GM23338 (cell line): Measurements from ENCODE around the gene NINL. TPM values are rescaled to one million over a fixed set of nuclear protein-coding genes. Genes with fewer than 3 reads are reported as not detected.

Experiments
- ATAC-seq: fragments of 200-7000 bp; cut with Tn5 transposase; 3 replicates; pipeline ENCODE4 v1.9.1; 2020
- DNase-seq: peaks from one replicate; pipeline ENCODE4 v3.0.0-alpha.2; 2015; ENCODE audit warnings: low spot score
- H2AFZ ChIP-seq: fragments of 200-600 bp; sonication (generic); 2 replicates; pipeline ENCODE4 v1.8.0; 2016; ENCODE audit warnings: antibody characterized with exemption, mild to moderate bottlenecking, moderate library complexity
- H3F3A ChIP-seq: fragments of 200-600 bp; sonication (generic); replicated peaks from 2 replicates; pipeline ENCODE4 v1.8.0; 2017; ENCODE audit warnings: antibody characterized with exemption, mixed run types, low read depth
- H3K27ac ChIP-seq: fragments of 200-600 bp; sonication (generic); 2 replicates; pipeline ENCODE4 v1.6.1; 2016; ENCODE audit warnings: low read depth
- H3K27me3 ChIP-seq: fragments of 200-600 bp; sonication (generic); 2 replicates; pipeline ENCODE4 v1.8.0; 2016; ENCODE audit warnings: mild to moderate bottlenecking, mixed run types, moderate library complexity; ENCODE audit not compliant: insufficient read depth
- H3K36me3 ChIP-seq: fragments of 200-600 bp; sonication (generic); 2 replicates; pipeline ENCODE4 v1.8.0; 2016; ENCODE audit warnings: mild to moderate bottlenecking; ENCODE audit not compliant: insufficient read depth
- H3K4me1 ChIP-seq: fragments of 200-600 bp; sonication (generic); 2 replicates; pipeline ENCODE4 v1.8.0; 2016; ENCODE audit warnings: mild to moderate bottlenecking, moderate library complexity; ENCODE audit not compliant: insufficient read depth
- H3K4me2 ChIP-seq: fragments of 200-600 bp; sonication (generic); 2 replicates; pipeline ENCODE4 v1.7.1; 2017; ENCODE audit warnings: mixed run types
- H3K4me3 ChIP-seq: fragments of 200-600 bp; sonication (generic); 2 replicates; pipeline ENCODE4 v1.6.1; 2016; ENCODE audit warnings: mixed run types
- H3K79me2 ChIP-seq: fragments of 200-600 bp; sonication (generic); replicated peaks from 2 replicates; pipeline ENCODE4 v1.8.0; 2017; ENCODE audit warnings: mild to moderate bottlenecking; ENCODE audit not compliant: insufficient read depth
- H3K9me2 ChIP-seq: fragments of 200-600 bp; sonication (generic); 2 replicates; pipeline ENCODE4 v1.8.0; 2017; ENCODE audit not compliant: insufficient read depth
- H4K20me1 ChIP-seq: fragments of 200-600 bp; sonication (generic); replicated peaks from 2 replicates; pipeline ENCODE4 v1.8.0; 2017; ENCODE audit warnings: mild to moderate bottlenecking; ENCODE audit not compliant: insufficient read depth
- H3K27ac Mint-ChIP-seq: 2 replicates; pipeline ENCODE4 v1.8.0; 2020; ENCODE audit warnings: inconsistent platforms, mild to moderate bottlenecking, moderate library complexity, mixed read lengths
- H3K27me3 Mint-ChIP-seq: 3 replicates; pipeline ENCODE4 v1.8.0; 2022; ENCODE audit warnings: low read depth, mild to moderate bottlenecking, moderate library complexity, mixed read lengths, inconsistent platforms; ENCODE audit not compliant: insufficient read depth, poor library complexity
- H3K36me3 Mint-ChIP-seq: 3 replicates; pipeline ENCODE4 v1.8.0; 2021; ENCODE audit warnings: low read depth, mild to moderate bottlenecking, inconsistent platforms, moderate library complexity, mixed read lengths
- H3K4me1 Mint-ChIP-seq: 3 replicates; pipeline ENCODE4 v1.8.0; 2020; ENCODE audit warnings: mild to moderate bottlenecking, inconsistent platforms, mixed read lengths
- H3K4me3 Mint-ChIP-seq: 3 replicates; pipeline ENCODE4 v1.8.0; 2021; ENCODE audit warnings: moderate library complexity, mild to moderate bottlenecking, inconsistent platforms, mixed read lengths
- H3K9me3 Mint-ChIP-seq: 3 replicates; pipeline ENCODE4 v1.8.0; 2020; ENCODE audit warnings: moderate library complexity, mild to moderate bottlenecking, inconsistent platforms, mixed read lengths
- CREB1 ChIP-seq: fragments of 250-450 bp; sonication (Bioruptor Pico); IDR thresholded peaks from 2 replicates; pipeline ENCODE4 v1.5.0; 2020; ENCODE audit warnings: low read depth, mild to moderate bottlenecking, moderate library complexity
- EZH2 ChIP-seq: fragments of 200-600 bp; sonication (generic); IDR thresholded peaks from one replicate; pipeline ENCODE4 v1.8.0; 2017; ENCODE audit warnings: antibody characterized with exemption, mild to moderate bottlenecking, low read depth; ENCODE audit not compliant: unreplicated experiment
- EZH2phosphoT487 ChIP-seq: fragments of 200-600 bp; sonication (generic); IDR thresholded peaks from one replicate; pipeline ENCODE4 v1.8.1; 2018; ENCODE audit warnings: antibody characterized with exemption; ENCODE audit not compliant: unreplicated experiment
- NANOG ChIP-seq: IDR thresholded peaks from 2 replicates; pipeline ENCODE4 v1.6.1; 2016; ENCODE audit warnings: antibody characterized with exemption, borderline replicate concordance
- STAT1 ChIP-seq: IDR thresholded peaks from one replicate; pipeline ENCODE4 v1.6.1; 2016; ENCODE audit warnings: antibody characterized with exemption; ENCODE audit not compliant: unreplicated experiment
- ZNF331 ChIP-seq: fragments of 250-450 bp; sonication (Bioruptor Pico); IDR thresholded peaks from 2 replicates; pipeline ENCODE4 v1.5.0; 2020; ENCODE audit warnings: low read depth, mild to moderate bottlenecking, moderate library complexity
- ZNF462 ChIP-seq: fragments of 250-450 bp; sonication (Bioruptor Pico); IDR thresholded peaks from 2 replicates; pipeline ENCODE4 v1.5.0; 2020; ENCODE audit warnings: mild to moderate bottlenecking, moderate library complexity
- polyA plus RNA-seq: library from polyadenylated mRNA; unstranded; fragments of >200 nt; fragmentation: Nextera tagmentation; extraction: Ambion mirVana; gene quantifications from 2 replicates; pipeline ENCODE4 v1.2.1, GENCODE V29; 2016
- total RNA-seq: library from RNA; depleted of rRNA; stranded (reverse); fragments of >200 nt; shearing (Covaris generic); gene quantifications from 2 replicates; pipeline ENCODE4 v1.2.3, GENCODE V29; 2014

Gene NINL
- total and polyA plus RNA-seq, 2 experiments from 2014 or later: 18.0 to 31.2 TPM

GRCh38 chr20:25504366-25505135 is 80.8 kb downstream of the NINL start (continued):
- TF ChIP-seq ZNF462 (CRISPR knock-in tag) (no peak), ZNF331 (CRISPR knock-in tag) (no peak), CREB1 (CRISPR knock-in tag) (no peak), EZH2 (no peak), EZH2phosphoT487 (no peak)

GRCh38 chr20:25503936-25504335 is 81.4 kb downstream of the NINL start:
- no peaks in the 10 kb centered on the region for H3K4me1 ChIP-seq
- peaks cover 57% of the 10 kb centered on the region for H3K36me3 Mint-ChIP-seq
- H3K36me3 ChIP-seq: peaks cover 5% of the 10 kb centered on the region; the same call in 1 of the 2 replicates

More at GRCh38 chr20:25503936-25504335, 81.4 kb downstream of the NINL start:
- Histone ChIP-seq H4K20me1 (no peaks in the 10 kb centered on the region), H3K27ac (no peak overlapping the region), H3K4me2 (no peak overlapping the region), H3K79me2 (no peaks in the 10 kb centered on the region), H3K27me3 (no peaks in the 10 kb centered on the region), H3K4me3 (no peak overlapping the region), H2AFZ (no peak overlapping the region), H3F3A (no peaks in the 10 kb centered on the region), H3K9me2 (no peaks in the 10 kb centered on the region)
- Mint-ChIP-seq H3K9me3 (no peaks in the 10 kb centered on the region; the same call in 2 of the 3 replicates), H3K4me1 (no peaks in the 10 kb centered on the region; the same call in 1 of the 3 replicates), H3K27ac (no peak overlapping the region), H3K4me3 (no peak overlapping the region), H3K27me3 (peaks cover 10% of the 10 kb centered on the region)
- DNase-seq (no peak), ATAC-seq (no peak)
- TF ChIP-seq ZNF462 (CRISPR knock-in tag) (no peak), NANOG (no peak), STAT1 (no peak)
